HG02571 (cell line): ENCODE results near the gene KCNC1.

Source experiments
- ATAC-seq: cut with Tn5 transposase; IDR thresholded peaks from one replicate; pipeline ENCODE4 v1.9.1; 2021; ENCODE audit warnings: mild to moderate bottlenecking, moderate library complexity; ENCODE audit not compliant: unreplicated experiment

The KCNC1 gene

DNA sequence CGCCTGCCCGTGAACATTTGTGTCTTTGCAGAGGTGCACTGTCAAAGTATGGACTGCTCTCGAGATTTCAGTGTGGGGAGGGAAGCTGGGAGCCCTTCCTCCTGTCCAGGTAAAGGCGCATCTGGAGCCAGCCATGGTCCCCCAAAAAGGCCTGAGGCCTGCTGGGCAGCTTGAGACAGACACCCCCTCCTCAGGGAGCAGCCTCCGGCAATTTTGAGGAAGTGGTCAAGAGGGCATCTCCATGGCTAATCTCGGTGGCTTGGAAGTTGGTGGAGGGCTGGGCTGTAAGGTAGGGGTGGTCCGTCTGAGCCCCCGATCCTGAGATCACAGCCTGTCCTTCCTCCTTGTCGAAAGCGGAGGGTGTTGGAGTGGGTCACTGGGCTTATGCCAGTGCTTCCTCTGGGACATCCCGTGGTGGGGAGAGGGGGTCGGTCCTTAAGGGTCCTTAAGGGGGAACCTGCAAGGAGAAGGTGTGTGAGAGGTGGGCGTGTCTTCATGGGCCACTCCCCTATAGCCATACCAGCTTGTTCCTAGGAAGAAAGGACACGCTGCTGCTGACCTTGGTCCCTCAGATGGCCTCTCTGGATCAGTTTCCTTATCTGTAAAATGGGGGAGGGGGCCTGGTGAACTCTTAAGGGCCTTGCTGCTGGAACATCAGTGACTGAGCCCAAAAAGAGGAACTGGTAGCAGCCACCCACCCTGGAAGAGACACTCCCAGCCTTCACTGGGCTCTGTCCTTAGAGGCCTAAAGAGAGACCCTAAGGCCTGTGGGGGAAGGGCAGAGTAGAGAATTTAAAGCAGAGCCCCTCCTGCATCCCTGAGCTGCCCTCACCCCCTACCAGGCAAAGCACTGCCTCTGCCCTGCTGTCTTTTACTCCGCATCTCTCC lies 2.6 kb downstream of the KCNC1 start:
- ATAC-seq: no peak

DNA sequence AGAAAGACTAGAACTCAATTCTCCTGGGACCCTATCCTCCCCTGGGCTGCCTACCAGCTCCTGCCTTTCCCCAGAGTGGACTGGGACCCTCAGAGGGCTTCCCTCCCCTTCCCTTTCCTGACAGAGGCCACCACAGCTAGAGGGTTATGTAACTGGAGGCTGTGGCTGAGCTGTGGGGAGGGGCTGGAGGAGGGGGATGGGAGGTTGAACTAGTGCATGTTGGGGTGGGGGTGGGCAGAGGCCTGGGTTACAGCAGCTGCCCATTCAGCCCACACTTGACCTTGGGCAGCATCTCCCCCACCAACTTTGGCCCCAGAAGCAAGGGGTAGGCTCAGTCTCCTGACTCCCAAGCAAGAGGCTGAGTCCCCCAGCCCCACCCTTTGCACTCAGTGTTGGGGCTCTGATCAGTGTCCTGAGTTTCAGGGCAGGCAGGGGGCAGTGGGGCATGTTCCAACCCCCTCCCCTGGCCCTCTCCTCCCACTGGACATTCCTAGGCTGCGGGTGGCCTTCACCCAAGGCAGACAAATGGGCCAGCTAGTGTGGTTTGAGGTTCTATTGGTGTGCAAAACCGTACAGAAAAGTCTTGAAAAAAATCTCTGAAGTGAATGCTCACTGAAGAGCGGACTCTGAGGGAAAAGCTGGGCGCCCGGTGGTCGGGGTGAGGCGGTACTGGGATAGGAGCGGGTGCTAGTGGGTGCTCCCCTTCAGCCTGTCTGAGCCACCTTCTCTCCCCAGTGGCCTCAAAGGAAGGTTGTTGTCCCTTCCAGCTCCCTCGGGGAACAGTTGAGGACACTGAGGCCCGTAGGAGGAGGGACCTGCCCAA lies 3.8 kb downstream of the KCNC1 start:
- no peak for ATAC-seq

DNA sequence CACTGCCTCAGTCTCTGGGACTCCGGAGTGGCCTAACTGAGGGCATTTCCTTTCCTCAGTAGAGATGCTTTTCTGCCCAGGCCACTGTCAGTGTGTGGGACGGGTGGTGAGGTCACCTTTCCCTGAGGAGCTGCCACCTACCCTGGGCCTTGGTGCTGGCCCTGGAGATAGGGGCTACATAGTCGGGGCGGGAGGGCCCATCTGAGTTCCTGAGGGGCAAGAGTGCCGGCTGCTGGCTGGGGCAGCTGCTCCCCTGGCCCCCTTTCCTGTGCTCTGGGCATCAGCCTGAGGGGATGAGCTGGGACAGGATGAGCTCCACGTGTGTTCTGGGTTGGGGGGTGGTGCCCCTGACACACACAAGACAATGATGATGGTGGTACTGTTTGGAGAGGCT lies 5.4 kb downstream of the KCNC1 start:
- no peak for ATAC-seq

DNA sequence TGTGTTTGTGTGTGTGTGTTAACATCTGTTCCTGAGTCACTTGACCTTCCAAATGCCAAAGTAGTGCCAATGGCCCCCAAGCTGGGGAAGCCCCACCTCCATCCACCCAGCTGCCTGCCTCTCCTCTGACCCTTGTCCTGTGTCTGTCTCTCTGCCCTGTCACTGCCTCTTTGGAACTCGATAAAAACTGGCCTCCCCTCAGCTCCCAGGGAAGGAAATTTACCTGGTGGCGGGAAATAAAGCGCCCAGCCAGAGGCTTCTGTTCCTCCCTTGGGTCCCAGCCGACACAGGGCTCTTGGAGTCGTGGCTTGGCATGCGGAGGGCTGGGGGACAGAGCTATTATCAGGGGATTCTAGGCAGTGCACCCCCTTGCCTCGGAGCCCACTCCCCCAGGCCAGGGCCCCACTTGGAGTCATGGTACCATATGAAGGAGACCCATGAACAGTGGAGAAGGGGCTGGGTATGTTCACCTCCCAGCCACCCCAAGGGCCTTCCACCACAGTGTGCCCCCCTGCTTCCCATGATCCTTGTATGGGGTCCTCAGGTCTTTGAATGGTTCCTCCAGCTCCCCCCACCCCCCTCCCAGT lies 6.2 kb downstream of the KCNC1 start:
- no peak for ATAC-seq

DNA sequence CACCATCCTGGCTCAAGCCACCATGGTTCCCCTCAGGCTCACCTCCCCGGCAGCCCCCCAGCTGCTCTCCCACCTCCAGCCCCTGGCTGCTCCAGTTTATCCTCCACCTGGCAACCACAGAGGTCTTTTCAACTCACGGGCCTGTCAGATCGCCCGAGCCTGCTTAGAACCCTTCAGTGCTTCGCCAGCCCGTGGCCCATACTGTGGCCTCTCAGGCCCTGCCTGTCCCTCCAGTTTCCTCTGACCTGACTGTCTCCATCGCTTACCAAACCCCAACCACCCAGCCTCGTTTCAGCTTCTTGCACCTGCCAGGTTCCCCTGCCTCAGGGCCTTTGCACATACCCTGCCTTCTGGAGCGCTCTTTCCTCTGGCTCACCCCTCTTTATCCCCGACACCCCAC lies 6.9 kb downstream of the KCNC1 start:
- no peak for ATAC-seq

DNA sequence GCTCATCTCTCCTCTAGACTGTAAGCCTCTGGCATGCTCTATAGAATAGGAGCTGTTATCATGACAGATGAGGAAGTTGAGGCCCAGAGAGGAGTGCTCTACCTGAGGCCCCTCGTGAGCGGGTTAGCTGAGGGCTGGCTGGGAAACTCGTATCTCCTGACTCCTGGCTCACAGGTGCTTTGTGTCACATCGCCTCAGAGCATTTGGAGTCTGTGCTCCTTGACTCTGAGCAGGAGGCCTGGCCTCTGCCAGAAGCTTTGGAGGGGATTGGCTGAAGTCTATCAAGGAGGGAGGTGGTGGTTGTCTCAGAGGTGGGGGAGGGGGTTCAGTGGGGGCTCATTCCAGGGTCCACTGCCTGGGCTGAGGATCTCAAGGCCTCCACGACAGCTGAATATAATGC lies 7.4 kb downstream of the KCNC1 start:
- ATAC-seq: no peak

DNA sequence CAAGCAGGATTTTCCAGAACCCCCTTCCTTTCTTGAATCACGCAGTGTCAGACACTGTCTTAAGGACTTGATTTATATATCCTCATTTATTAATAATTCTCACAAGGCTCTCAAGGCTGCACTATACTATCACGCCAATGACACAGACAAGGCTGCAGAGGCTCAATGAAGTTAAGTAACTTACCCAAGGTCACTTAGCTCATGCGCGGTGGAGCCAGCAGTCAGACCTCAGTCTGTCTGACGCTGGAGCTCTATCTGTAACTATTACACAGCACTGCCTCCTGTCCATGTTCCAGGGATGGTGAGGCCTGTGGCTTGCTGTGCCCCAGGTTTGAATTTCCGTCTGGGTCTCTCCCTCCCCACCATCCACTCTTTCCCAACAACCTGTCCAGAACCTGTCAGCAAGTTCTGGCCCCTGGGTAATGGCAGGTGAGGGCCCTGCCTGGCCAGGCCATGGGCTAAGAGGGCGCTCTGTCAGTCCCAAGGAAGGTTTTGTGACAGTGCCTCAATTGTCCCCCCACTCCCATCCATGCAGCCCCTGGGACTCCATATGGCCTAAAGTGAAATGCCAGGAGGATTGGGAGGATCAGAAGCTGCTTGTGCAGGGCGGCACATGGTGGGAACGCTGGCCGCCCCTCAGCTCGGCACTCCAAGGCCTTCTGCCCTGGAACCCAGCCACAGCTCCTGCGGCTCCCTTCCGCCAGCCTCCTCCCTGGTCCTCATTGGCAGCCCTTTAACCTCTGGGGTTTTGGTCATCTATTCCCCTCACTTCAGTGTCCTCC lies 8.6 kb downstream of the KCNC1 start:
- no peak for ATAC-seq

DNA sequence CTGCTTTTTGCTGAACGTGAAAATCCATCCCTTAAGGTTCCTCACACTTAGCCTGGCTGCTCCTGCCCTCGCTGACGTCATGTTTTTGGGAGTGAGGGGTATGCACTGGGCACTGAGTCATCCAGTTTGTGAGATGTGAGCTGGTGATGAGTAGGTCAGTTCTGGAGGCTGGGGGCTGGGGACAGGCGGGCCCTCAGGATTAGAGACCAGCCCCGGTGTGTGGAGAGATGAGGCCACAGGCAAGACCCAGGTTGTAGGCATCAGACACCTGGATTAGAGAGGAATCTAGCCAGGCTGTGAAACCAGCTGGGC lies 9.2 kb downstream of the KCNC1 start:
- ATAC-seq: no peak

DNA sequence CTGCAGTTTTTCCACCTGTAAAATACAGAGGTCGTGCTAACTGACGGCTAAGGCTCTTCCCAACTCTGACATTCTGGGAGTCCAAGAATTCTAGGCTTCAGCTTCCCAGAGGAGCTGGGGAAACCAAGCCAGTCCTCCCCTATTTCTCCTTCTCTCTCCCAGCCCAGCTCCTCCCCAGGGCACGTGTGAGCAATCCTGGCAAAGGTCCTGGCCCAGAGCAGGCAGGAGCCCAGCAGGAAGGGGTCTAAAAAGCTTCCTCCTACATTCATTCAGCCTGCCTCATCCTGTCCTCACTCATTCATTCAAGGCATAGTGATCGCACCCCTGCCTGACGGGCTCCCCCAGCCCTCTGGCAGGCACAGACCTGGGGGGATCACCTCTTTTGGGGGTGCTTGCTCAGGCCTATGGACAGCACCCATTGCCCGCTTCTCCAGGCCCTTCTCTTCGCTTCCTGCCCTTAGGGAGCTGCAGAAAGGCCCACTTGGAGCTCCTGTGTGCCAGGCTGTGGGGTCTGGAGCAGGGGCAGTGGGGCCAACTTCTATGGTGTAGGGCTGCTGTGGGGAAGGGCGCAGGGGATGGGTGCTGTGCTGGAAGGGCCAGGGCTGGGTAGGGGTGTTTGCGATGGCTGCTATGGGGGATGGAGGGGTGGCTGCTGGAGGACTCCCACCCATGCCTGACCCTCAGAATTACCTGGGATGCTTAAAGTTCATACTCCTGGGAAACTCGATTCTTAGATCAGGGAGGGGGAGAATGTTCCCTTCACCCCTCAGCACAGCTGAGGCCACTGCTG lies 9.8 kb downstream of the KCNC1 start:
- ATAC-seq: no peak

DNA sequence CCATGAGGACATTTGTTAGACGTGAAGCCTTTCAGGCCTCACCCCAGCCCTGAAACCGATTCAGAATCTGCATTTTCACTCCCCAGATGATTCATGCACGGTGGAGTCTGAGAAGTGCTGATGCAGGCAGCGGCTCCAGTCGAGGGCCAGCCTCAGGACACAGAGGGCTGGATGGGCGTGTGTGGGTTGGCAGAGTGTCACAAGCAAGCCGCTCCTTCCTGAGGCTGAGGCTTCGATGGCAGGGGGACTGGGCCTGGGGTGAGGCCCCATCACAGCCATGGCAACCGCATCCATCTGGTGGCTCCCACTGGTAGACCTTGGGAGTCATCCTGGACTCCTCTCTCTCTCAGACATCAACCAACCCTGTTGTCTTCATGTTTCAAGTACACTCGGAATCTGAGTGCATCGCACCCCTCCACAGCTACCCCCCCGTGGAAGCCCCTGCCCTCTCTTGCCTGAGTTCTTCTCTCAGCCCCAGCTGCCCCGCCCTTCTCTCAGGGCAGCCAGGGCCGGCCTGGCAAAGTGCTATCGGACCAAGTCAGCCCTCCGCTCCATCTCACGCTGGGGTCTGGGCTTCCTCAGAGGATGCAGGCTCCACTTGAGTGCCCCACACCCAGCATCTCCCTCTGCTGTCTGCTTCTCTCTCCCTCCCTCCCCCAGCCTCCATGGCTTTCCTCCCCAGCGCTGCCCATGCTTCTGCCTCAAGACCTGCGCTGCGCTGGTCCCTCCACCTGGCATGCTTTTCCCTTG lies 10.6 kb downstream of the KCNC1 start:
- no peak for ATAC-seq

DNA sequence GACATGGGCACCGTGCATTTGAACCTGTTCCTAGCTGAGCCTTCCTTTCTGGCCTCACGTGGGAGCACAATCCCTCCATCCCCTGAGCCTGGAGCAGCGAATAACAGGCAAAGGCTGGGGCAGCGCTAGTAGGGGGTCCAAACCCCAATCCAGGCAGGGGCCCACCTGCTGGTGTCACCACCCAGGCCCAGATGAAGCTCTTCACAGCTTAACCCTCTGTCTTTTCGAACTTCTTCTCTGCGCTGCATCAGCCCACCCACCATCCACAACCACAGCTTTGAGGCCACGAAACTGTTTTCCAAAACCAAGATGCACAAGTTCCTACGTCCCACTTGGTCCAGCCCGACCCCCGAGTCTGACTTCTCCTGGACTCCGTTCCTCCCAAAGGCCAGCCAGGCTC lies 11.5 kb downstream of the KCNC1 start:
- no peak for ATAC-seq

DNA sequence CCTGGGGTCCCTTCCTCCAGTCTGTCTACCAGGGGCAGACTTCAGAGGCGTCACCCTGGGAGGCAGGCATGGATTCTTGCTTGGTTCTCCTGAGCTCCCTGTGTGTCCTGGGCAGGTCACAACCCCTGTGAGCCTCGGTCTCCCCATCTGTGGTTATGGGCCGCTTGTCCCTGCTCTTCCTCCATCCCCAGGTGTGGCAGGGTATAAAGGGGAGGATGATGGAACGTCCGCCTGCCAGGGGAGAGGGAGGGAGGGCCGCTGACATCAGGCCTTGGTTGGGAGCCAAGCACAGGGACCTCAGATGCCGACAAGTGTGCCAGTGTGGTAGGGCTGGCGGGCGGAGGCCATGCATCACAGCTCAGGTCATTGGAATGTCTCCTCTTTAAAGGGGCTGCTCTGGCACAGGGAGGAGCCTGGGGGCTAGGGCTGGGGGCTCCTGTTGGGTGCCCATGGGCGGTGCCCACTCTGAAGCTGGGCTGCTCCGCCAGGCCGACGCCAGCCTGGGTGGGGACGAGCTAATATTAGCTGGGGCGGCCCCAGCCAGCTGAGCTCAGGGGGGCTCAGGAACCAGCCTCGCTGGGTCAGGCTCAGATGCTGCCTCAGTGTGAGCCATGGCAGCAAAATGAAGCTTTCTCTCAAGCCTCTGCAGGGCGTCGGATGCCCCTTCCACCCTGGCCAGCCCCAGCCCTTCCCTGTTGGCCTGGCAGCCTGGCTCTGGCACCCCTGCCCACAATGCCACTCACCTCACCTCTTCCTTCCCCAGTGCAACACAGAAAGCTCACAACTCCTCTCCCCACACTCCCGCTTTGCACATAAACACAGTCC lies 12.8 kb downstream of the KCNC1 start:
- no peak for ATAC-seq

DNA sequence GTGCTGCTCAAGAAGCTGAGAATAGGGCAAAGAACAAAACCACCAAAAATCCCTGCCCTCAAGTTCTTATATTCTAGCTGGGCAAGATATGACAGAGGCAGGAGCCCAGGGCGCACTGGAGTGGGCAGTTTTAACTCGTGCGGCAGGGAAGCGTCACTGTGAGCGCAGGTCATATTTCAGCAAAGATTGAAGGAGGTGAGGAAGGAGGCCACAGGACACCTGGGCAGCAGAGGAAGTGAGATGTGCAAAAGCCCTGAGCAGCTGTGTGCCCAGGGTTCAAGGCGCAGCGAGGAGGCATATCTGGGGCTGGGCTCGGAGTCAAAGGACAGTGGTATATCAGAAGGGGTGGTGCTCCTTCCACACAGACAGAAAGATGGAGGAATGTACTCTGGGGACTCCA lies 13.5 kb downstream of the KCNC1 start:
- no peak for ATAC-seq

DNA sequence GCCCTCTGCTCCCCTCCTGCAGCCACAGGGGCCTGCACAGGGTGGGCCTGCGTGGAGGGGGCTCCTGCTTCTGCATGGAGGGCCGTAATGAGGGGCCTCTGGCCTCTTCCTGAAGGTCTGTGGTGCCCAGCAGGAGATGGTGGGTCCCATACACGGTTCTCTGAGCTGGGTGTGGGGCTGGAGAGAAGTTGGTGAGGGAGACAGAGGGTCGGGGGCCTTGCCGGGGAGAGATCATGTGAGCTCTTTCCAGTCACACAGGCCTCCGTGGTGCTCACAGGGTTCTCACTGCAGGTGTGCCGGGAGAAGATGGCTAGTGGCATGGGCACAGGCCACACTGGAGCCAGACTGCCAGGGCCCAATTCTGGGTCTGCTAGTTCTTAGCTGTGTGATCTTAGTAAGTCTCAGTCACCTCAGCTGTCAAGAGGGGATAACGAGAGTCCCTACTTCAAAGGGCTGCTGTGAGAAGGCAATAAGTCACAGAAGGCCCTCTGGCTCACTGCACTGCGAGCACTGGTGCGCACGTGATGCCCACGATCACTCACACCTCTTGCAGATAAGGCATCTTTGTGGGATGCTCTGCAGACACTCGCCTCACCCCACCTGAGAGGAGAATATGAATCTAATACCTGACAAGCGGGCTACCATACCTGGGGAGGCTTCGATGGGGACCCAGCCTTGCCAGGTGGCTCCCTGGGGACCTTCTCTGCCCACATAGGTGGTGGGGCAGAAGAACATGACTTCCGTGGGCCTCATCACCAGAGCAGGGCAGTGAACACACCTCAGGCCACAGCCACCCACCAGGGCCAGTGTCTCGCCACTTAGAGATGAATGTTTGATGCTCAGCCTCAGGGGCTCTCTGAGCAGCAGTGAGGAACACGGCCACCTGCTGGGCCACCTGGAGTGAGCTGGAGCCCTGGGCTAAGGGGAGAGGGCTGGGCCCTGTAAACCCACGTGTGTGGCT lies 14.5 kb downstream of the KCNC1 start:
- ATAC-seq: no peak

DNA sequence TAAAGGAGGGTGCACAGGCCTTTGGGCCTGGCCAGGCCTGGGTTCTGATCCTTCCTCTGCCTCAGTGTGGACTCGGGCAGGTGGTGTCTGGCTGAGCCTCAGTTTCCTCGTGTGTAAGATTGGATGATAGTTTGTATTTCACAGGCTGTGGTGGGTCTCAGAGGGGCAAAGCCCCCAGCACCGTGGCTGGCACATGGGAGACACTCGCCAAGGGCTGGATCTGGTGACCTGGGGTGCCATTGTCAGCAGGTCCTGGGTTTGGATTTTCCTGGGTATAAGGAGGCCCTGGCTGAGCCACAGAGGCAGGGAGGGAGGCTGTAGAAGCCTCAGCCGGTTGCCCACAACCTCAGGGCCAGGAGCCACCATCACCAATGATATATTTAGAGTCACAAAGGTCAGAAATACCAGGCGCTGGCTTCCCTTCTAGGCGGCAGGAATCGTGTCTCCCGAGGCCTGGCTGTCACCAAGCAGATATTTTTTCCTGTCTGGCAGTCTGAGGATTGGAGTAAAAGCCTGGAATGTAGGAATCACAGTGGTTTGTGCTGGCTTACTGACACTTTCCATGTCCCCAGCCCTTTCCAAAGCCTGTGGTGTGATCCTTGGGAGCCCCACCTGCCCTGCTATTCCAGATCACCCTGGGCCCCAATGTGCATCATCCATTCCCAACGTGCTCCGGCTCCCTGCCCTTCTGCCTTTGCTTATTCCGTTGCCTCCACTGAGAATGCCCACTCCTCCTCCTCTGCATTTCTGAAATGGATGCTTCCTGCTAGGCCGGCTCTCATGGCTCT lies 15.6 kb downstream of the KCNC1 start:
- no peak for ATAC-seq

DNA sequence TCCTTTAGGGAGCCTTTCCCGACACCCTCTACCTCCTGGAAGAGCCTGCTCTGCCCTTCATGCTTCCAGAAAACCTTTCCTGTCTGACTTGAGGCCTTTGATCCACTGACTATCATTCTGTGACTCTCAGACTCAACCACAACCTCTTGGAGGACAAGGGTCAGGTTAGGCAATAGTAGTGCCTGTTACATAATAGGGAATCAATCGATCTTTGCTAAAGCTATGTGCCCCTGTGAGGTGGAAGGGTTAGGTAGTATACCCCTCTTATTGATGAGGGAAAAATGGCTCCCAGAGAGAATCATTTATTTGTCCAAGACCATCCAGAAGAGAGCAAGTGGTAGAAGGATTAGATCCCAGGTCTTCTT lies 16.2 kb downstream of the KCNC1 start:
- ATAC-seq: no peak

DNA sequence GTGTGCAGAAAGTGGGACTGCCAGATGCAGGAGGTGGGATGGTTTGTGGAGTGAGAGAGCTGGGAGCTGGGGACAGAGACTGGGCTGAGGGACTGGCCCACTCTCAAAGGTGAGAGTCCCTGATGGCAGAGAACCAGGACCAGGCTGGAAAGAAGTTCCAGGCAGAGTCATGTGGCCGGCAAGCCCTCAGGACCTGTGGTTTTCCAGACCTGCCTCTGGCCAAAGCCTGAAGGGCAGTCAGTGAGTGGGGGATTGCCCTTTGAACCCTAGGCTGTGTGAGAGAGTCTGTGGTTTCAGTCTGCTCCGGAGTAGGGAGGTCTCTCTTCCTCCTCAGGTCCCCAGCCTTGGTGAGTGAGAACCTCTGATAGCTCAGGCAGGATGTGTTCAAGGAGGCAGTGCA lies 17.0 kb downstream of the KCNC1 start:
- ATAC-seq: no peak
